GM12873 (cell line): Measurements from ENCODE around the gene OR5D18.

Experiments used
- CTCF ChIP-seq: IDR thresholded peaks from 2 replicates; pipeline ENCODE4 v1.5.1; 2012; ENCODE audit warnings: low read depth, mild to moderate bottlenecking, moderate library complexity, low read length, control low read depth; ENCODE audit not compliant: insufficient read depth; ENCODE audit errors: missing control alignments

The OR5D18 gene

GRCh38 chr11:55819330-55819729, at the start of gene OR5D18:
Gene OR5D18, plus strand, starts transcription at chr11:55819630. Its CDS starts 0 bp downstream, at chr11:55819630.
- TF ChIP-seq CTCF: no peak

- TF ChIP-seq CTCF: no peak
These were observed 46.3 kb upstream of the OR5D18 start, which contains the start of gene OR5D13 for GRCh38 chr11:55773138-55773537. Gene OR5D13, plus strand, starts transcription at chr11:55773438. Its CDS starts 0 bp downstream, at chr11:55773438.

DNA sequence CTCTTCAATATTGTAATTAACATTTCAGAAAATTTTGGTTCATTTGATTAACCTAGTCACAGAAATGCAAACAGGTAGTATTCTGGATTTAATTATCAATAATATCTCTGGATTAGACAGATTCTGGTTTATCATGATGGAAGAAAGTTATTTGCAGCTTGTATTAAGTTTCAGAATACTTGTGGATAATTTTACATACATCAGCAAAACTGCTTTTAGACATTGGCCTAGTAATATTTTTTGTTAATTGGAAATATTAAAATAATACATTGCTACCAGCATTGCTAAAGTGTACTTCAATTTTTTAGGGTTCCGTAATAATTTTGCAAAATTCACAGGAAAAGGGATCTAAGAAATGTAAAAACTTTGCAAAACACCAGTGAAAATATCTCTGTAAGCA, 27.8 kb upstream of the OR5D18 start:
- TF ChIP-seq CTCF: no peak

GRCh38 chr11:55793321-55793720, 26.1 kb upstream of the OR5D18 start:
- TF ChIP-seq CTCF: no peak

DNA sequence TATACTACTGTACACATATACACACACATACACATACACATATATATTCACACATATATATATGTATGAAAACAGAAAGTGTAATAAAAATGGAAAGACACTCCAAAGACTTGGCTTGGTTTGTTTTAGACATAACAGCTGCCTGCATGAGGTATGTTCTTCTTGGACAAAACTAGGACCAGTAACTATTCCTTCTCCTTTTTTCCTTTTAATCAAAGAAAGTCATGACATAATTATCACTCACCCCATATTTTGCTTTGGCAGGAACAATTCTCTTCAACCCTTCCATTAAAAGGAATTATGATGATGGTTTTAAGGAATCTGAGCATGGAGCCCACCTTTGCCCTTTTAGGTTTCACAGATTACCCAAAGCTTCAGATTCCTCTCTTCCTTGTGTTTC, 24.2 kb upstream of the OR5D18 start, which contains the start of gene OR5D14:
Gene OR5D14, plus strand, starts transcription at position 301 of the 400 bp plus-strand sequence. Its CDS starts 0 bp downstream, at position 301.
- TF ChIP-seq CTCF: no peak

DNA sequence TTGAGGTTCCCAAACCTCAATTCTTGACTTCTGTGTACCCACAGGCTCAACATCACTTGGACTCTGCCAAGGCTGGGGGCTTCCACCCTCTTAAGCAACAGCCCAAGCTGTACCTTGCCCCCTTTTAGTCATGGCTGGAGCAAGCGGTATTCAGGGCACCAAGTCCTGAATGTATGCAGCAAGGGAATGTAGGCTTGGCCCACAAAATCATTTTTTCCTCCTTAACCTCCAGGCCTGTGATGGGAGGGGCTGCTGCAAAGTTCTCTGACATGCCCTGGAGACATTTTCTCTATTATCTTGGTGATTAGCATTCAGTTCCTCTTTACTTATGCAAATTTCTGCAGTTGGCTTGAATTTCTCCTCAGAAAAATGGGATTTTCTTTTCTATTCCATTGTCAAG, 13.2 kb upstream of the OR5D18 start:
- no peak for TF ChIP-seq CTCF

- no peak for TF ChIP-seq CTCF
These were observed 8.4 kb upstream of the OR5D18 start, which contains the start of gene OR5L1 for GRCh38 chr11:55811067-55811466. Gene OR5L1, plus strand, starts transcription at chr11:55811367. Its CDS starts 100 bp downstream, at chr11:55811467.
